GM12873 (cell line): ENCODE measurements around the gene FZR1.

Experiments used
- TF ChIP-seq, protein P1 (sequence below): IDR thresholded peaks from 2 replicates; pipeline ENCODE4 v1.5.1; 2012; ENCODE audit warnings: low read depth, mild to moderate bottlenecking, moderate library complexity, low read length, control low read depth; ENCODE audit not compliant: insufficient read depth; ENCODE audit errors: missing control alignments

The FZR1 gene

GRCh38 chr19:3505598-3506383, at the start of gene FZR1:
FZR1 (plus strand) TSS chr19:3506311; CDS start chr19:3522990, 16,679 bp downstream.
- TF ChIP-seq, protein P1, sequence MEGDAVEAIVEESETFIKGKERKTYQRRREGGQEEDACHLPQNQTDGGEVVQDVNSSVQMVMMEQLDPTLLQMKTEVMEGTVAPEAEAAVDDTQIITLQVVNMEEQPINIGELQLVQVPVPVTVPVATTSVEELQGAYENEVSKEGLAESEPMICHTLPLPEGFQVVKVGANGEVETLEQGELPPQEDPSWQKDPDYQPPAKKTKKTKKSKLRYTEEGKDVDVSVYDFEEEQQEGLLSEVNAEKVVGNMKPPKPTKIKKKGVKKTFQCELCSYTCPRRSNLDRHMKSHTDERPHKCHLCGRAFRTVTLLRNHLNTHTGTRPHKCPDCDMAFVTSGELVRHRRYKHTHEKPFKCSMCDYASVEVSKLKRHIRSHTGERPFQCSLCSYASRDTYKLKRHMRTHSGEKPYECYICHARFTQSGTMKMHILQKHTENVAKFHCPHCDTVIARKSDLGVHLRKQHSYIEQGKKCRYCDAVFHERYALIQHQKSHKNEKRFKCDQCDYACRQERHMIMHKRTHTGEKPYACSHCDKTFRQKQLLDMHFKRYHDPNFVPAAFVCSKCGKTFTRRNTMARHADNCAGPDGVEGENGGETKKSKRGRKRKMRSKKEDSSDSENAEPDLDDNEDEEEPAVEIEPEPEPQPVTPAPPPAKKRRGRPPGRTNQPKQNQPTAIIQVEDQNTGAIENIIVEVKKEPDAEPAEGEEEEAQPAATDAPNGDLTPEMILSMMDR, result no peak

- TF ChIP-seq, protein P1, result no peak
These were observed 49.1 kb upstream of the FZR1 start for GRCh38 chr19:3456925-3457527.

DNA sequence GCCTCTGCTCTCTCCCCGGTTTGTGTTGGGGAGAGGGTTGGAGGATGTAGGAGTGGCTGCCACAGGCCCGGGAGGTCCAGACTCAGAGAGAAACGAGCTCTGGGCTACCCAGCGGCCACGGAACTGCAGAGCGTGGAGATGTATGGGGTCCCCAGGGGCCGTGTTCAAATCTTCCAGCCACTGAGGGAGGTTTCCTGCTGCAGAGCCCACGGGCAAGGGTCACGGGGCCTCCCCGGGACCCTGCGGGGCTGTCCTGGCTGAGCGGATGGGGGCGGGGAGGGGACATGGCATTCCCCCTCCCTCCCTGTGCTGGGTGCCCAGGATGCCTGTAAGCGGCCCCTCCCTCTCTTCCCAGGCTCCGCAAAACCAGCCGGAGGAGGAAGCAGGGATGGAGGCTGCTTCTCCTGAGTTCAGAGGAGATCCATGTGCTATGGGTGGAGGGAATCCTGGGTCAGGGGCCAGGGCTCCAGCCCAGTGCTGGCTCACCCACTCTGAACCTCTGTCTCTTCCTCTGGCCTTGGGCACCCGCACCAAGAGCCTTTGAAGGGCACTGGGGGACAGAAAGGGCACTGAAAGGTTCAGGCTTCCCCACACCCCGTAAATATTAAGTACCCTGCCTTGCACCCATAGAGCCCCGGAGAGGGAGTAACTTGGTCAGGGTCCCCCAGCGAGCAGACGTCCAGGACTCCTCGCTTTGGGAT, 48.4 kb upstream of the FZR1 start:
- TF ChIP-seq, protein P1, result no peak

- TF ChIP-seq, protein P1, result no peak
These were observed 47.7 kb upstream of the FZR1 start for GRCh38 chr19:3458229-3459088.

- TF ChIP-seq, protein P1, result no peak
These were observed 46.8 kb upstream of the FZR1 start for GRCh38 chr19:3459089-3459881.

GRCh38 chr19:3459965-3460582, 46.0 kb upstream of the FZR1 start:
- TF ChIP-seq, protein P1, result no peak
